HL-60 (cell line): Measurements from ENCODE around the gene XRCC4.

Experiments used
- DNase-seq, 2 experiments: peaks; one replicate each; pipeline ENCODE4 v3.0.0-alpha.2; 2010 to 2020; ENCODE audit warnings: low read depth in 1 of 2, low spot score in 1 of 2
- H3K27ac ChIP-seq: fragments of 250-450 bp; sonication (Bioruptor Pico); replicated peaks from 2 replicates; pipeline ENCODE4 v1.5.1; 2020; ENCODE audit warnings: mild to moderate bottlenecking, moderate library complexity
- H3K27me3 ChIP-seq: fragments of 250-450 bp; sonication (Bioruptor Pico); 2 replicates; pipeline ENCODE4 v1.5.1; 2021; ENCODE audit warnings: mild to moderate bottlenecking, moderate library complexity; ENCODE audit not compliant: insufficient read depth, poor library complexity, severe bottlenecking
- H3K4me3 ChIP-seq: replicated peaks from 2 replicates; pipeline ENCODE4 v1.5.1; 2011; ENCODE audit warnings: mild to moderate bottlenecking, control low read depth, low read length; ENCODE audit not compliant: insufficient read depth
- CTCF ChIP-seq: IDR thresholded peaks from one replicate; pipeline ENCODE4 v1.5.1; 2011; ENCODE audit warnings: low read length, control low read depth, inconsistent platforms; ENCODE audit not compliant: insufficient read depth
- GABPA ChIP-seq: IDR thresholded peaks from 2 replicates; pipeline ENCODE4 v1.6.1; 2012; ENCODE audit warnings: low read depth
- POLR2AphosphoS5 ChIP-seq: IDR thresholded peaks from 2 replicates; pipeline ENCODE4 v1.6.1; 2012; ENCODE audit warnings: low read depth
- REST ChIP-seq: IDR thresholded peaks from 2 replicates; pipeline ENCODE4 v1.6.1; 2012; ENCODE audit warnings: low read depth; ENCODE audit not compliant: insufficient replicate concordance
- SPI1 ChIP-seq: IDR thresholded peaks from 2 replicates; pipeline ENCODE4 v1.6.1; 2012; ENCODE audit warnings: low read depth, mild to moderate bottlenecking, borderline replicate concordance

The XRCC4 gene

GRCh38 chr5:83050723-83051340 is 26.5 kb upstream of the XRCC4 start:
- Histone ChIP-seq H3K27ac (no peak overlapping the region), H3K4me3 (no peak overlapping the region), H3K27me3 (no peaks in the 10 kb centered on the region)
- TF ChIP-seq CTCF (no peak), POLR2AphosphoS5 (no peak), SPI1 (no peak), GABPA (no peak), REST (no peak)
- DNase-seq, result no peak

GRCh38 chr5:83055166-83055565 is 22.2 kb upstream of the XRCC4 start:
- no peak for TF ChIP-seq GABPA
- no peak for TF ChIP-seq CTCF
- no peak for TF ChIP-seq REST
- no peak for TF ChIP-seq POLR2AphosphoS5
- TF ChIP-seq SPI1, result no peak
- H3K27me3 ChIP-seq, result no peaks in the 10 kb centered on the region
- H3K27ac ChIP-seq, result no peak overlapping the region
- no peak for DNase-seq
- no peak overlapping the region for H3K4me3 ChIP-seq

GRCh38 chr5:83058726-83059125 is 18.6 kb upstream of the XRCC4 start:
- no peak overlapping the region for H3K4me3 ChIP-seq
- H3K27me3 ChIP-seq, result no peaks in the 10 kb centered on the region
- TF ChIP-seq SPI1, result no peak
- no peak for TF ChIP-seq POLR2AphosphoS5
- no peak for TF ChIP-seq REST
- TF ChIP-seq GABPA, result no peak
- TF ChIP-seq CTCF, result no peak
- DNase-seq, result no peak
- no peak overlapping the region for H3K27ac ChIP-seq
